GM19438 (cell line): ENCODE results near the gene CCDC175.

Source experiments
- ATAC-seq: cut with Tn5 transposase; IDR thresholded peaks from one replicate; pipeline ENCODE4 v1.9.1; 2021; ENCODE audit warnings: low read depth; ENCODE audit not compliant: unreplicated experiment

Gene CCDC175

DNA sequence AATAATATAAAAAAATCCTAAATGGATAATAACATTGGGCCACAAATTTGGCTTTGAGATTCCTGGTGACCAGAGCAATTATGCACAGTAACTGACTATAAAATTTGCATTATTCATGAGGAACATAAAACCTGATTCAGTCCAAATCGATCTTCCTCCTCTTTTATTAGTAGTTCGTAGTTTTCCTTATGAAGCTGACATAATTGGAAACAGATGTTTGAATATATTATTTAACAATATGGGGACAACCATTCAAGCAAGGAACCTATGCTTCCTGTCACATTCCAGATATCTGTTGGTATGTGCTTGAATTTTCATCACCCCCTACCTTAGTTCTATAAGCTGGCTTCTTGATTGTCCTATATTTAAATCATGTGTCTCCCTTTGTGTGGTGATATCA, 34.9 kb downstream of the CCDC175 start:
- no peak for ATAC-seq

DNA sequence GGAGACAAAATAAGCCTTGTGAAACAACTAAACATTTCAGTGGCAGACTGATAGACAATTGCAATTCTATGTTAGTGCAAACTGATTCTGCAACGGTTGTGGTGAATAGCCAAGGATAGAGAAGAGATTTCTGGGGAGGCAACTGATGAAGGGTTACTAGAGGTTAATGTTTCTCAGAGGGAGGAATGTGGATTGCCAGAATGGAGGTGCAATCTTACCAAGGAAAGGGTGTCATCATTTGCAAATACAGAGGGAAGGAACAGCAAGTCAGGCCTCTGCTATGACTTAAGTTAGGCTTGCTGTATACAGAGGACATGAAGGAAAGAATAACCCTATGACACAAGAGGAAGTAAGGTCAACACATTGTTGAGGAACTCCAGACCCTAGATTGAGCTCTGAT, 35.8 kb downstream of the CCDC175 start:
- no peak for ATAC-seq

DNA sequence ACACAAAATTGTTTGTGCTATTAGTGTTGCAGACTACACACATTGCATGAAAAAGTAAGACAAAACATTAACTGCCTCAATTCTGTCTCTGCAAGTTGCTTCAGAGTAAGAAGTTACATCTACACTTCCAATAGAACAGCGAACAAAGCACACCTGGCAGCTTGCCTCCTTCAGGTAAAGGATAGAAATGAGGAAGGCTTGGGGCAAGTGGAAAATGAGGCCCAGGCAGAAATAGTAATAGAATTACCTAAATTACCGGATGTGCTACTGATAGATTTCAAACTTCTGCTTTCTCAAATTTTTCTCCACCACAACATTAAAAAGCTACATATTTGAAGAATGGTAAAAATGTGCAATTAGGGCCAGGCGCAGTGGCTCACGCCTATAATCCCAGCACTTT, 37.7 kb downstream of the CCDC175 start:
- no peak for ATAC-seq

DNA sequence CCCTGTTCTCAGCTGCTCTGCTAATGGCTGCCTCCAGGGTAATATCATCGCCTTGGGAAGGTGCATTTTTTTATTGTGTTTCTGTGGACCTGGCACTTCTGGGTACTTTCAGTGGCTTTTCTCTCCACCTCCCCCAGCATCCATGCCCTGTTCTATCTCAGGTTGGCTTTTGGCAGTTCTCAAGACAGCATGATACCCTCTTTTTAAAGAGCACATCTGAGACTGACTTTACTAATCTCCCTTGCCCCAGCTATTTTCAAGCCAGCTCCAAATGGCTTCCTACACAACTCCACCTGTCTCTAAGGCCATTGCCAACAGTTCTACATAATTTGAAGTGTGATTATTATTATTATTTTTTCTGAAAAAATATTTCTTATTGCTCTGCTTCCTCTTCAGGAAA, 39.1 kb downstream of the CCDC175 start:
- no peak for ATAC-seq

DNA sequence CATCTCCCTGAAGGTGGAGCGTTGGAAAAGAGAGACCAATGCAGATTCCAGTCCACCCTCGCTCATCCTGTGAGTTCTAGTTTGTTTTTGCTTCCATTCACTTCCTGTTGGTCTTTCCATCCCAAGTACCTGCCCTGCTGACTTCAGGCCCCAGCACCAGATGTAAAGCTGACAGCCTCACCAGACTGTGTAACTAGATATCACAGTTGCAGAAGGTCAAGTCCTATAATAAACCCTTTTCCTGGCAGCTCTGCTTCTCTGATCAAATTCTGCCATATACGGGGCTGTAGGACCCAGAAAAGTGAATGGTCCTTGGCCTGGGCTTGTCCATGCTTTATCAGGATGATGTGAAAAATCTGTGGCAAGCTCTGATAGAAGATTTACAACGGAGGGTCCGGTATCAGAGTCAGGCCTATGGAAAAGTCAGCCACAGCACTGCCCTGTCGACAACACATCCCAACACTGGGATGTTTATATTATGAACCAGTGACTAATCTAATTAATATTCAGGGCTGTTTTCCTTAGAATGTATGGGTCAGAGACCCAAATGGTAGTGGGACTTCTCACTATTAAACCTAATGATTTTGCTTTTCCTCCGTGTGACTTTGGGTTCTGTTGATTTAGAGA, 42.1 kb downstream of the CCDC175 start:
- no peak for ATAC-seq

DNA sequence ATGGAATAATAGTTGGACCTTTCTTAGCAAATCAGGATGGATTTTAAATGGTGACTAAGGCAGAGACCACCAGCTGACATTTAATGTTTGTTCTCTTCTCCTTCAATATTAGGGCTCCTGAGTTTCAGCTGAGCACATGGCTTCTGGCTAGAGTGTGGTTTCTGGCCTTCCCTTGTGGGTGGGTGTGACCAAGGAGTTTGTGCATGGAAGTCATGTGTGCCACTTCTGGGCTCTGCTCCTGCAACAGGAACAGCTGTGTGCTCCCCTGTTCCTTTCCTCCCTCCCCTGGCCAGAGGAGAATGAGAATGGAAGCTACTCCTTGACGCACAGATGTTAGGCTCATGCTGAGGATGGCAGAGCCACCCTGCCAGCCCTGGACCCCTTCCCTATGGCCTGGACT, 44.2 kb downstream of the CCDC175 start:
- ATAC-seq, result no peak

DNA sequence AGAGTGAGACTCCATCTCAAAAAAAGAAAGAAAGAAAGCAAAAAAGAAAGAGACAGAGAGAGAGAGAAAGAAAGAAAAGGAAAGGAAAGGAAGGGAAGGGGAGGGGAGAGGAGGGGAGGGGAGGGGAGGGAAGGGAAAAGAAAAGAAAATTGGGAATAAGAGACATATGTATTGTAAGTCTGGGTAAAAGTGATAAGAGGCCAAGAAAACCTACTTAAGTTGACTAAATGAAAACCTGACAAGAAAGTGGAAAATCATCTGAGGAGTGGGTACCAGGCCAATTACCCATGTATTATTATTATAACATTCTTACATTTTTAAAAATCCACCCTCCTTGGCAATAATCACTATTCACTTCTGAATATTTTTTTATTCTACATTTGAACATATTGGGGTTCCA, 46.3 kb downstream of the CCDC175 start:
- ATAC-seq, result no peak

DNA sequence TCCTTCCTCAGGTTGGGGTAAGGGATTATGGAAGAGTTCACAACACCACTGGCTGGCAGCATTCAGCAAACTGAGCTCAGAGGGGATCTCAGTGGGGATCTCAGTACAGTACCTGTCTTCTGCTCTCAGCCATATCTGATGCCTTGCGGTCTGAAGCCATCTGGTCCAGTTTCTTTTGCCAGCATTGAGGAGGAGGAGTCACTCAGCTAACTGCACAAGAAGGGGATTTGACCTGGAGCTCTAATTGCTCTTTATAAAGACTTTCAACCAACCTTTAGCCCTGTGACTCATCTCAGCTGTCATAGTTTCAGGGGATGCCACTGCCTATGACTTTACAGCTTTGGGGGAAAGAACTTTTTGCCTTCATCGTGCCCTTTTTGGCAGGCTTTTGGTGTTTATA, 47.4 kb downstream of the CCDC175 start:
- ATAC-seq, result no peak

DNA sequence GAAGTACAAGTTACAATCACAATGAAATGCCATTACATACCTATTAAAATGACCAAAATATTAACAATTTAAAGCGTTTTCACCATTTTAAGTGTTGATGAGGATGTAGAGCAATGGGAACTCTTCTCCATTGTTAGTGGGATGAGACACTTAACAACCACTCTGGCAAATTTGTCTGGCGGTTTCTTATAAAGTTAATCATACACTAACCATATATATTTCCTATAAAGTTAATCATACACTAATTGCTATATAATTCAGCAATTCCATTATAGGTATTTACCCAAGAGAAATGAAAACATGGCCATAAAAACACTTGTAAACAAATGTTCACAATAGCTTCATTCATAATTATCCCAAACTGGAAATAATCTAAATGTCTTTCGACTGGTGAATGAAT, 56.4 kb downstream of the CCDC175 start:
- no peak for ATAC-seq

DNA sequence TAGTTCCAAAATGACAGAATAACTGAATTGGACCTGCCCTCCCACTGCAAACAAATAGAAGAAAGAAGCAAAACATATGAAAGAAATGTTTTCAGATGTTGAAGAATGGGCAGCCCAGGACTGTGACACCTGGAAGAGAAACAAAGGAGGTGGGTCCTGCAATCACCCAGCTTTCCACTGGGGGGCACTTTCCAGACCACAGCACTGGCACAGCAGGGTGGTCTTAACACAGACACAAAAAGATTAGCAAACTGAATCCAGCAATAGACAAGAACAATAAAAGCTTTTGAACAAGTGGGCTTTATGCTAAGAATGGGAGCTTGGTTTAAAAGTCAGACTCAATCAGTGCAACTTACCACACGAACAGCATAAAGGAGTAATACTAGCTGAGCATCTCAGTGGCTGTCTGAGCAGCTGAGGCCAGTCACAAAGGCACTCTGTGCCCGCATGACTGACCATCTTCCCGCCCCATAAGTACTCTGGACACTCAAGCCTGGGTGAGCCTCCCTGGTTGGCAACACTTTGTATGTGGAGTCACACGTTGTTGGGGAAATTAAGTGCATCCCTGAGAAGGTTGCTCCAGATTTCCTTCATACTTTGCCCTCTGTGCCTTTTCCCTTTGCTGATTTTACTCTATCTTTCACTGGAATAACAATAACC, 64.6 kb downstream of the CCDC175 start:
- ATAC-seq, result no peak

DNA sequence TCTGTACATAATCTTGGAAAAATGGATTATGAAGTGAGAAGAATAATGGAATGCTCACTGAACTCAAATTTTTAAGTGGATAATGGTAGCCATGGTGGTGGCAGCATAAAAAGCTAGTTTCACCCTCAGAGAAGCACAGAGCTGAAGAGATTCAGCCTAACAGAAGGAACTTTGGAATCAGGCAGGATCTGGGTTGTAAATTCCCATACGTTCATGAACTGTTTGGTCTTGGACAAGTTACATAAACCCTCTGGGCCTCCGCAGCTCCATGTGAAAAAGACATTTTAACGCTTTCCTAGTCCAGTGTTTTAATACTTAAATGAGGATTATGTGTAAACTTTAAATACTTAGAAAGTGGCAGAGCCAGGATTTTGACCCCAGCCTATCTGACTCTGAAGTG, 65.6 kb downstream of the CCDC175 start:
- no peak for ATAC-seq

DNA sequence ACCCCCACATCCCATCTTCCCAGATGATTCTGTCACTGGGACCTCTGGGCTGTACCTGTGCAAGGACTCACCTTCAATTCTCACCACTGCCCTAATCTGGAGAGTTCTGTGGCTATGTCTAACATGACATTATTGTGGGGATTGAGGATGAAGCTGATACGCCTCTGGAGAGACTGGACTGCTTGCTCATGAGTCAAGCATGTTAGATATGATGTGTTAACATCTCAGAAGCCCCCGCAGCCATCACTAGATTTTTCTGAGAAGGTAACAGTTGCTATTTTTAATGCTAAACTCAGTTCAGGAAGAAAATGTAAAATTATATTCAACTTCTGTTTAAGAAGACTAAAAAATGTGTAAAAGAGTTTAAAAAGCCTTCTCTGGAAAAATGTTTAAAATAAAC, 66.6 kb downstream of the CCDC175 start:
- no peak for ATAC-seq

DNA sequence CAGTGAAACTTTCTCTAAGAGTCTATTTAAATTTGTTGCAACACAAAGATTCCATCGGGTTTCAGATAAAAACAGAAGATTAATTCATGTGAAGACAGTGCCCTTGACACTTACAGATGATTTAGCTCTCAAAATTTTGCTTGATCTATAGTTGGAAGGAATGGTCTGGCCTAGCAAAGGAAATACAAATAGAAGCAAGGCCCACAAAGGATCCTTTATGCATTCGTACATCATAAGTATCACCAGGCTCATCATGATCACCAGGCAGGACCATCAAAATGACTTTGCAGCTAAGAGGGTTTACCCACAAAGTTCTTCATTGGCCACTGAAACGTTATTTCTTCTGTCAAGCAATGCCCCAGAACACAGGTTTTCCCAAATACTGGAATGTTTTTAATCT, 67.5 kb downstream of the CCDC175 start:
- no peak for ATAC-seq

DNA sequence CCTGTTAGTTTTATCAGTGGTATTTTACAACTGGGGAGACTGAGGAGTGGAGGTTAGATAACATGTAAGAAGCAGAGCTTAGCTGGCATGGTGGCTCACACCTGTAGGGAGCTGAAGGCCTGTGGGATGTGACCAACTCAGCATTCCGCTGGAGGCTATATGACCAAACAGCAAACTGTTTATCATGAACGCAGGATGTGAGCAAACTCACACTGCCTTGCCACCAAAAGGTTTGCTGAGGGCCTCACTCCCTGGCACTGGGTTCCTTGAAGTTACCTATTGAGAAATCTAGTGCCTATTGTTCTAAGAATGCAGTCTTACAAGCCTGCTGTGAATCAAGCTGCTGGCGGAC, 68.9 kb downstream of the CCDC175 start:
- no peak for ATAC-seq

DNA sequence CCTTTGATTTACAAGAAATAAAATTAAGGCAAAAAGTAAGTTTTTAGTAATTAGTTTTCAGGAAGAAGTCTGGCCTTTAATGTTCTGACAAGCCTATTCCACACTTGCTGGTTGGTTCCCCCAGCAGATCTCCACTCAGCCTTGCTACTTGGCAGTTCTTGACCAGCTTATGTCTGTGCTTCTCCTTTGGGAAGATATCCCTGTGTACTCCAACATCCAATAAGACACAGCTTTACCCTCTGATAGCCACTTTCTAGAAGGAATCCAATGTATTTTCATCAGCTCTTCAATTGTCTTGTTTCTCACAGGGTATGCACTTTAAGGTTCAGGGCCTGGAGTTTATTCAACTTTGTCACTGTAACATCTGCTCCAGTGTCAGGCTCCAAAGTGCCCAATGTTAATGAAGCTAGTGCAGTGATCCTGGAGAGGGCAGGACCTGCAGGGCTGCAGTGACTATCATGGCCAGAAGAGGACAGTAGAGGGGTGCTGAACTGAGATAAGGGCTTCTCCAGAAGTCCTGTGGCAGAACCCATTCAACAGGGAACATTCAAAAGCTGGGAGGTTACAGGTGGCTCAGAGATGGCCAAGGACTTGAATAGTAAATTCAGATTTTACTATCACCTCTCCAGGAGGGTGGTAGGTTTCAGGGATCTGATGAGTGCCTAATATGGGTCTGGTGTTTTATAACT, 69.4 kb downstream of the CCDC175 start:
- ATAC-seq, result peak; percentile 79

DNA sequence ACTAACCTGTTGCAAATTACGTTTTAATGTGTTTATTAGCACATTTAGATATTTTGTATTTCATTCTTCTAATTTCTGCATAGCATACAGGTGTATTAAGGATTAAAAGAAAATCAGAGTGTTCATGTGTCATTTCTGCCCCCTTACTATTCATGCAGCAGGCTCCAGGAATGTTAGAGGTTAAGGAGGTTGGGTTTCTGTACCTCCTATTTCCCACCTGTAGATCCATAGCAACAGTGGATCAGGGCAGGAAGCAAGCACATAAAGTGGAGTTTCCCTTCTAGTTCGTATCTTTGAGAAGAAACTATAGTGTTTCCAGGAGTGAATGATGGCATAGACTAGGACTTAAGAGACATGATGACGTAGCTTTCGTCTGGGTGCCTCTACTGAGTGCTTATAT, 73.4 kb downstream of the CCDC175 start:
- no peak for ATAC-seq

DNA sequence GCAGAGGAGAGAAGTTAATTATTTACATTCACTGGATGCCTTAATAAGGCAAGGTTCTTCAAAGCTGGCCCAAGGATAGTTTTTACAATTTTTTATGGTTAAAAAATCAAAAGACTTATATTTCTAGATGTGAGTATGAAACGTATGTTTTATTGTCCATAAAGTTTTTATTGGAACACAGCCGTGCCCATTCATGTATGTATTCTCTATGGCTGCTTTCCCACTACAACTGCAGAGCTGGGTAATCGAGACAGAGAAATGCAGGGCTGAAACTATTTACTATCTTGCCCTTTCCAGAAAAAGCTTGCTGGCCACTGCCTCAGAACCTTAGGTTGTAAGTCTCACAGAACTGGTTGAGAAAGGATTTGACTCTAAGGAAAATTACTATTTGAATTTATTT, 75.9 kb downstream of the CCDC175 start:
- ATAC-seq, result no peak

DNA sequence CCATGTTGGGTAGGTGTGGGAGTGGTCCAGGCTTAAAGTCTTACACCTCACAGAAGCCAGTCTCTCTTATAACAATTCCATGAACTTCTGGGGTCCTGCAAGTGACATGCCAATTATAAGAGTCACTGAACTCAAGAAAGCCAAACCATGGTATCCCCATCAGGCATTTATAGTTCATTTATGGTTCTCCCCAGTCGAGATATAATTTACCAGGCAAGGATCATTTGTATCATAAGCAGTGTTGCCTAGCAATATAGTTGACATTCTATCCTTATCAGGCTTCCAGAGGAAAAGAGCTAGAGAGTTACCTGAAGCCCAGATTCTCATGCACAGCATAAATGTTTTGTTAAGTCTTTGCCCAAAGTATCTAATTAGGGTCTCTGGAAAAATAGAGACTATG, 84.2 kb downstream of the CCDC175 start:
- no peak for ATAC-seq

DNA sequence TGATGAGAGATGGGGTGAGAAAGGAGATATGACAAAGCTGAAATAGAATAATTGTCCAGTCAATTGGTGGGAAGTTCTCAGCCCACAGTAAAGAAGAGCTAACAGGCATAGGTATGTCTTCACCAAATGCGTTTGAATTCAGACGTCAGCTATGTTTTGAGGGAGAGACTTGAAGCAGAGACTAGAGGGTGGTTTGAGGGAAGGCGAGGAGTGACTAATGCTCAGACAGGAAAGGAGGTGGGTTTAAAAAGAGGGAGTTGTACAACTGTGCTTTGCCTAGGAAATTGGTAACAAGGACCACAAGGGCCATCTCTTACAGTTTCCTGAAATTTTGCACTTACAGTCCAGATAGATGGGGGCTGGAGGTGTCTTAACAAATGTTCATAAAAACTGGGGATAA, 85.9 kb downstream of the CCDC175 start:
- ATAC-seq, result no peak

DNA sequence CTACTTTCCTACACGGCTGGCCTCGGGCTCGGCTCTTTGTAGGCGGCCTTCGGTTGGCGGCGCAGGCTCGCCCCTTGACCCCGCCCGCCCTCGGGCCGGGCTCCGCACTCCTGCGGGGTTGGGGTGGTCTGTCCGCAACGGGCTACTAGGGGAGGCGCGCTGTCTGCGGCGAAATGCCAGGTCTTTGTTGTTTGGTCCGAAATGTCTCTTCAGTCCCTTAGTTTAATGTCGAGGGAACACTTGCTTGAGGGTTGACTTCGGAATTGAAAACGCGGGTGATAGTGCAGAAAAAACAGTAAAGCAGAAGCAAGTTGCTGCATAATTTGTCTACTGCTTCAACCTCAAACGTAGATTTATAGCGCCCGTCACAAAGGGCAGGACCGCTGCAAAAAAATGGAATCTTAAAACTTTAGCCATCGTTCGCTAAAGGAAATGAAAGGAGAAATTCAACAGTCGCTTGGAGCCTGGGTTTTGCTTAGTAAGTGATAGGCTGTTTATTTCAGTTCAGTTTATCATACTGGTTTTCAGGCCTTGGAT, 91.9 kb downstream of the CCDC175 start:
- peak; percentile 43 for ATAC-seq

DNA sequence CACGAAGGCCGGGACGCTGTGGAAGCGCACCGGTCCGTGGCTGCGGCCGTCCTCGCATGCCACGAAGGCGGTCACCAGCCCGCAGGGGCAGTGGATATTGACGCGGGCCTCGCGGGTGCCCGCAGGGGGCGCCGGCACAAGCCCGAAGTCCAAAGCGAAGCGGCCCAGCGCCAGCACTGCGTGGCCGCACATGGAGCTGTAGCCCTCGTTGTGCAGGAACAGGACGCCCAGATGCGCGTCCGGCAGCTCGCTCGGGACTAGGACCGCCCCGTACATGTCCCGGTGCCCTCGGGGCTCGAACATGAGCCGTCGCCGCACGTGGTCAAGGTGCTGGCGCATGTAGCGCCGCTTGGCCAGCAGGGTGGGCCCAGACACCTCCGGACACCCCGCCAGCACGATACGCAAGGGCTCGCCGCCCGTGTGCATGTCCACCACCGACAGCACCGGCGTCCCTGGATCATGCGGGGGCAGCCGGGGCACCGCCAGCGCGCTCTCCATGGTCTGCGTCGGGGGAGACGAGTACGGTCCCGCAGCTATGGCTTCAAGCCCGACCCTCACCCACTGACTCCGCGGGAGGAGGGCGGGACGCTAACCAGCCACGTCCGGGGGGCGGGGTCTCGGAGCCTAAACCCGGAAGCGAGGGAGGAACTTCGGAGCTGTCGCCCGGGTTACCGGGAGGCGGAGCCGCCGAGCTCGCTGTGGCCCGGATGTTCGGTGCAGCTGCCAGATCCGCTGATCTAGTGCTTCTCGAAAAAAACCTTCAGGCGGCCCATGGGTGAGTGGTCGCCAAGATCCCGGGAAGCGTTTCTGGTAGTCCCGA, 92.6 kb downstream of the CCDC175 start, which contains the start of the genes JKAMP and L3HYPDH:
Gene JKAMP (plus strand): TSS at position 699 of the 820 bp plus-strand sequence. CDS start 73 bp downstream, at position 772.
Gene L3HYPDH (minus strand): TSS at position 590 of the 820 bp plus-strand sequence. CDS start 92 bp downstream, at position 498.
- ATAC-seq, result peak; percentile 85
